K562 (cell line): ENCODE data around the gene IPO13. TPM values are rescaled to one million over a fixed set of nuclear protein-coding genes. Genes with fewer than 3 reads are reported as not detected.

Experiments
- CC2D1A ChIP-seq: fragments of 450-650 bp; IDR thresholded peaks from 2 replicates; pipeline ENCODE4 v1.6.1; 2017; ENCODE audit warnings: mild to moderate bottlenecking
- ESRRA ChIP-seq: fragments of 450-650 bp; IDR thresholded peaks from 2 replicates; pipeline ENCODE4 v1.6.1; 2014; ENCODE audit warnings: low read depth, mild to moderate bottlenecking, moderate library complexity, borderline replicate concordance
- ETV5 ChIP-seq: sonication (generic); formaldehyde crosslinking; IDR thresholded peaks from 2 replicates; pipeline ENCODE4 v1.4.0; 2020; ENCODE audit warnings: low read depth, mild to moderate bottlenecking, missing genetic modification reagents
- HMGN3 ChIP-seq: IDR thresholded peaks from 2 replicates; pipeline ENCODE4 v1.6.1; 2011; ENCODE audit warnings: borderline replicate concordance, low read depth, mild to moderate bottlenecking, mixed read lengths, low read length; ENCODE audit not compliant: insufficient read length; ENCODE audit errors: extremely low read depth
- ILF3 ChIP-seq: fragments of 450-650 bp; IDR thresholded peaks from 2 replicates; pipeline ENCODE4 v1.6.1; 2018; ENCODE audit warnings: antibody characterized with exemption, mild to moderate bottlenecking, moderate library complexity, borderline replicate concordance
- LARP7 ChIP-seq: fragments of 450-650 bp; IDR thresholded peaks from 2 replicates; pipeline ENCODE4 v1.6.1; 2016
- MBD1 ChIP-seq: fragments of 250-450 bp; sonication (Bioruptor Pico); IDR thresholded peaks from 2 replicates; pipeline ENCODE4 v1.8.0; 2022; ENCODE audit warnings: inconsistent platforms
- MED1 ChIP-seq: sonication (generic); formaldehyde crosslinking; IDR thresholded peaks from 2 replicates; pipeline ENCODE4 v1.8.1; 2023; ENCODE audit warnings: missing genetic modification reagents, borderline replicate concordance
- NFATC3 ChIP-seq: fragments of 450-650 bp; IDR thresholded peaks from 2 replicates; pipeline ENCODE4 v1.6.1; 2017; ENCODE audit warnings: mild to moderate bottlenecking
- NONO ChIP-seq, 2 experiments: fragments of 200-400 bp in 1 of 2; fragments of 450-650 bp in 1 of 2; formaldehyde crosslinking in 1 of 2; IDR thresholded peaks; 2 replicates each; pipeline ENCODE4 v1.6.1; 2017; ENCODE audit warnings: low read depth in 2 of 2, mild to moderate bottlenecking in 2 of 2, moderate library complexity in 2 of 2, low read length in 1 of 2
- TOE1 ChIP-seq, 2 experiments: fragments of 450-650 bp in 1 of 2; sonication (generic) in 1 of 2; formaldehyde crosslinking in 1 of 2; IDR thresholded peaks; 2 replicates each; pipeline versions ENCODE4 v1.7.1 to v1.8.0; 2016 to 2022; ENCODE audit warnings: borderline replicate concordance in 2 of 2, mild to moderate bottlenecking in 2 of 2, antibody characterized with exemption in 1 of 2, inconsistent platforms in 1 of 2, low read depth in 1 of 2, missing genetic modification reagents in 1 of 2, moderate library complexity in 1 of 2
- polyA plus RNA-seq, 8 experiments: library from polyadenylated mRNA; depleted of rRNA in 4 of 8; stranded (reverse) in 5 of 8; unstranded in 3 of 8; fragments of >200 nt; fragmentation: Nextera tagmentation in 2 of 8; fragmentation: Illumina TruSeq in 1 of 8; extraction: Ambion mirVana in 2 of 8; extraction: Trizol in 1 of 8; gene quantifications; 2 replicates each; pipeline versions ENCODE4 v1.2.1 to v1.2.3, GENCODE V29; 2011 to 2014; ENCODE audit warnings: inconsistent platforms in 1 of 8, missing spikeins in 1 of 8
- total RNA-seq, 7 experiments: library from RNA; depleted of rRNA in 6 of 7; stranded (reverse); fragments of >200 nt in 6 of 7; fragmentation: Illumina TruSeq in 2 of 7; extraction: Trizol in 2 of 7; gene quantifications; 2 replicates each; pipeline versions ENCODE4 v1.2.1 to v1.2.3, GENCODE V29; 2011 to 2021; ENCODE audit warnings: low replicate concordance in 1 of 7
- TF ChIP-seq, protein P1 (sequence below), 2 experiments: IDR thresholded peaks; 2 replicates each; pipeline ENCODE4 v1.6.1; 2012; ENCODE audit warnings: improper control_type of control experiment in 2 of 2, low read depth in 2 of 2, low read length in 2 of 2, borderline replicate concordance in 1 of 2
- TF ChIP-seq, protein P2 (sequence below), 3 experiments: fragments of 200-800 bp in 1 of 3; fragments of 250-450 bp in 1 of 3; fragments of 450-650 bp in 1 of 3; sonication (Bioruptor Pico) in 1 of 3; sonication (Bioruptor generic) in 1 of 3; formaldehyde crosslinking in 1 of 3; IDR thresholded peaks; 2 replicates each; pipeline versions ENCODE4 v1.6.1 to v1.8.0; 2016 to 2022; ENCODE audit warnings: mild to moderate bottlenecking in 2 of 3, missing genetic modification characterization in 2 of 3, missing compliant biosample characterization in 1 of 3, moderate library complexity in 1 of 3

The IPO13 gene
- total and polyA plus RNA-seq, 9 of the 15 experiments (the other 6 are each of a cell fraction or from before 2014, with no cell fraction given), result 7.0 to 30.8 (median 16.2) TPM

GRCh38 chr1:43946236-43947060, at the start of gene IPO13 (continued):
- TF ChIP-seq, protein P1, sequence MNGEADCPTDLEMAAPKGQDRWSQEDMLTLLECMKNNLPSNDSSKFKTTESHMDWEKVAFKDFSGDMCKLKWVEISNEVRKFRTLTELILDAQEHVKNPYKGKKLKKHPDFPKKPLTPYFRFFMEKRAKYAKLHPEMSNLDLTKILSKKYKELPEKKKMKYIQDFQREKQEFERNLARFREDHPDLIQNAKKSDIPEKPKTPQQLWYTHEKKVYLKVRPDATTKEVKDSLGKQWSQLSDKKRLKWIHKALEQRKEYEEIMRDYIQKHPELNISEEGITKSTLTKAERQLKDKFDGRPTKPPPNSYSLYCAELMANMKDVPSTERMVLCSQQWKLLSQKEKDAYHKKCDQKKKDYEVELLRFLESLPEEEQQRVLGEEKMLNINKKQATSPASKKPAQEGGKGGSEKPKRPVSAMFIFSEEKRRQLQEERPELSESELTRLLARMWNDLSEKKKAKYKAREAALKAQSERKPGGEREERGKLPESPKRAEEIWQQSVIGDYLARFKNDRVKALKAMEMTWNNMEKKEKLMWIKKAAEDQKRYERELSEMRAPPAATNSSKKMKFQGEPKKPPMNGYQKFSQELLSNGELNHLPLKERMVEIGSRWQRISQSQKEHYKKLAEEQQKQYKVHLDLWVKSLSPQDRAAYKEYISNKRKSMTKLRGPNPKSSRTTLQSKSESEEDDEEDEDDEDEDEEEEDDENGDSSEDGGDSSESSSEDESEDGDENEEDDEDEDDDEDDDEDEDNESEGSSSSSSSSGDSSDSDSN (IDR thresholded peaks at IDR 0.05; ENCODE audit: borderline replicate concordance in 1 of 2, low read depth in 2 of 2, low read length in 2 of 2), result peak; percentile 73 to 77; a peak in 3 of 4 replicates
- TF ChIP-seq, protein P2, sequence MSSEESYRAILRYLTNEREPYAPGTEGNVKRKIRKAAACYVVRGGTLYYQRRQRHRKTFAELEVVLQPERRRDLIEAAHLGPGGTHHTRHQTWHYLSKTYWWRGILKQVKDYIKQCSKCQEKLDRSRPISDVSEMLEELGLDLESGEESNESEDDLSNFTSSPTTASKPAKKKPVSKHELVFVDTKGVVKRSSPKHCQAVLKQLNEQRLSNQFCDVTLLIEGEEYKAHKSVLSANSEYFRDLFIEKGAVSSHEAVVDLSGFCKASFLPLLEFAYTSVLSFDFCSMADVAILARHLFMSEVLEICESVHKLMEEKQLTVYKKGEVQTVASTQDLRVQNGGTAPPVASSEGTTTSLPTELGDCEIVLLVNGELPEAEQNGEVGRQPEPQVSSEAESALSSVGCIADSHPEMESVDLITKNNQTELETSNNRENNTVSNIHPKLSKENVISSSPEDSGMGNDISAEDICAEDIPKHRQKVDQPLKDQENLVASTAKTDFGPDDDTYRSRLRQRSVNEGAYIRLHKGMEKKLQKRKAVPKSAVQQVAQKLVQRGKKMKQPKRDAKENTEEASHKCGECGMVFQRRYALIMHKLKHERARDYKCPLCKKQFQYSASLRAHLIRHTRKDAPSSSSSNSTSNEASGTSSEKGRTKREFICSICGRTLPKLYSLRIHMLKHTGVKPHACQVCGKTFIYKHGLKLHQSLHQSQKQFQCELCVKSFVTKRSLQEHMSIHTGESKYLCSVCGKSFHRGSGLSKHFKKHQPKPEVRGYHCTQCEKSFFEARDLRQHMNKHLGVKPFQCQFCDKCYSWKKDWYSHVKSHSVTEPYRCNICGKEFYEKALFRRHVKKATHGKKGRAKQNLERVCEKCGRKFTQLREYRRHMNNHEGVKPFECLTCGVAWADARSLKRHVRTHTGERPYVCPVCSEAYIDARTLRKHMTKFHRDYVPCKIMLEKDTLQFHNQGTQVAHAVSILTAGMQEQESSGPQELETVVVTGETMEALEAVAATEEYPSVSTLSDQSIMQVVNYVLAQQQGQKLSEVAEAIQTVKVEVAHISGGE (CRISPR knock-in tag; IDR thresholded peaks at IDR 0.05), result peak in 1 of 3 experiments; percentile 80; a peak in 2 of 6 replicates
- no peak for TF ChIP-seq MED1 (CRISPR knock-in tag)
- peak; percentile 92; the same call in 1 of the 2 replicates for TF ChIP-seq TOE1 (IDR thresholded peaks at IDR 0.05; ENCODE audit: borderline replicate concordance)
- 0 out of 2 replicates have a peak, but pooled peaks have one; percentile 22 for TF ChIP-seq TOE1 (CRISPR knock-in tag; IDR thresholded peaks at IDR 0.05; ENCODE audit: borderline replicate concordance, low read depth)
- peak; percentile 91 for TF ChIP-seq ETV5
- TF ChIP-seq ESRRA, result peak; percentile 82
- peak; percentile 83; the same call in 1 of the 2 replicates for TF ChIP-seq LARP7
- no peak for TF ChIP-seq NFATC3
- peak in 1 of 2 experiments; percentile 85; a peak in 3 of 4 replicates for TF ChIP-seq NONO (IDR thresholded peaks at IDR 0.05; ENCODE audit: low read depth in 2 of 2, low read length in 1 of 2)
- peak; percentile 33; the same call in 1 of the 2 replicates for TF ChIP-seq CC2D1A
- no peak for TF ChIP-seq MBD1 (CRISPR knock-in tag)
- peak; percentile 63 for TF ChIP-seq HMGN3
- TF ChIP-seq ILF3, result no peak
